ENCODE measurements around the gene CYBC1.

CYBC1 gene

GRCh38 chr17:82495844-82496528, 45.4 kb upstream of the CYBC1 start:
- Histone ChIP-seq H3K27me3 (ENCODE audit: insufficient read depth, low read length) (no peaks in the 10 kb centered on the region), H3K4ac (ENCODE audit: low read depth, low read length) (no peak overlapping the region), H3K9ac (ENCODE audit: low read length) (no peak overlapping the region), H3K9me3 (ENCODE audit: insufficient read depth, low read depth, low read length) (peaks cover 2% of the 10 kb centered on the region), H3K27ac (ENCODE audit: low read depth, low read length) (no peak overlapping the region), H3K4me3 (ENCODE audit: low read depth, low read length) (no peak overlapping the region), H3K79me2 (ENCODE audit: control insufficient read depth, insufficient read depth, low read length, poor library complexity) (peaks cover 2% of the 10 kb centered on the region), H2AFZ (ENCODE audit: insufficient read depth, low read length, poor library complexity) (no peak overlapping the region), H3K14ac (ENCODE audit: low read length) (no peak overlapping the region), H3K36me3 (ENCODE audit: control insufficient read depth in 1 of 2, insufficient read depth in 2 of 2, low read length in 2 of 2) (no peaks in the 10 kb centered on the region), H2BK120ac (ENCODE audit: insufficient read depth, low read length, poor library complexity) (no peak overlapping the region), H2BK5ac (ENCODE audit: low read depth, low read length, poor library complexity) (no peak overlapping the region), H2AK5ac (ENCODE audit: low read length) (no peak overlapping the region), H2BK12ac (ENCODE audit: low read length) (no peak overlapping the region), H4K91ac (ENCODE audit: low read depth, low read length) (no peak overlapping the region), H3K23ac (ENCODE audit: low read length) (no peak overlapping the region), H3K79me1 (ENCODE audit: low read length) (peaks cover 4% of the 10 kb centered on the region), H3K4me2 (ENCODE audit: low read length) (no peak overlapping the region), H4K8ac (ENCODE audit: low read depth, low read length) (no peak overlapping the region), H3K4me1 (ENCODE audit: control insufficient read depth in 1 of 2, insufficient read depth in 2 of 2, low read length in 2 of 2) (peaks cover 4 to 17% of the 10 kb centered on the region in 2 experiments), H3K18ac (ENCODE audit: low read length) (no peak overlapping the region), H4K12ac (ENCODE audit: low read depth, low read length) (no peak overlapping the region)
- WGBS (ENCODE audit: extremely low coverage, insufficient coverage, insufficient read length) = no CpG with 5 or more reads among the region's 12 CpGs
- peak; percentile 22 to 32 for DNase-seq

GRCh38 chr17:82494236-82495055, 43.9 kb upstream of the CYBC1 start:
- Histone ChIP-seq H3K9me3 (ENCODE audit: insufficient read depth, low read depth, low read length) (no peaks in the 10 kb centered on the region), H3K4me2 (ENCODE audit: low read length) (peak overlapping the region; percentile 26), H3K4me1 (ENCODE audit: control insufficient read depth in 1 of 2, insufficient read depth in 2 of 2, low read length in 2 of 2) (peaks cover 4 to 17% of the 10 kb centered on the region in 2 experiments), H4K8ac (ENCODE audit: low read depth, low read length) (no peak overlapping the region), H4K91ac (ENCODE audit: low read depth, low read length) (no peak overlapping the region), H3K23ac (ENCODE audit: low read length) (no peak overlapping the region), H2AK5ac (ENCODE audit: low read length) (no peak overlapping the region), H2BK120ac (ENCODE audit: insufficient read depth, low read length, poor library complexity) (no peak overlapping the region), H3K79me1 (ENCODE audit: low read length) (peaks cover 4% of the 10 kb centered on the region), H3K27ac (ENCODE audit: low read depth, low read length) (no peak overlapping the region), H3K79me2 (ENCODE audit: control insufficient read depth, insufficient read depth, low read length, poor library complexity) (peaks cover 2% of the 10 kb centered on the region), H3K27me3 (ENCODE audit: insufficient read depth, low read length) (no peaks in the 10 kb centered on the region), H2BK12ac (ENCODE audit: low read length) (no peak overlapping the region), H3K4me3 (ENCODE audit: low read depth, low read length) (no peak overlapping the region), H2BK5ac (ENCODE audit: low read depth, low read length, poor library complexity) (no peak overlapping the region), H3K14ac (ENCODE audit: low read length) (no peak overlapping the region), H3K18ac (ENCODE audit: low read length) (no peak overlapping the region), H3K36me3 (ENCODE audit: control insufficient read depth in 1 of 2, insufficient read depth in 2 of 2, low read length in 2 of 2) (no peaks in the 10 kb centered on the region), H2AFZ (ENCODE audit: insufficient read depth, low read length, poor library complexity) (no peak overlapping the region), H3K9ac (ENCODE audit: low read length) (no peak overlapping the region), H4K12ac (ENCODE audit: low read depth, low read length) (peak overlapping the region; percentile 10), H3K4ac (ENCODE audit: low read depth, low read length) (no peak overlapping the region)
- WGBS (ENCODE audit: extremely low coverage, insufficient coverage, insufficient read length) = no CpG with 5 or more reads among the region's 17 CpGs
- DNase-seq = peak; percentile 67 to 80

- DNase-seq = no peak
- Histone ChIP-seq H3K27ac (ENCODE audit: low read depth, low read length) (no peak overlapping the region), H3K9me3 (ENCODE audit: insufficient read depth, low read depth, low read length) (no peaks in the 10 kb centered on the region), H2BK120ac (ENCODE audit: insufficient read depth, low read length, poor library complexity) (no peak overlapping the region), H3K4me2 (ENCODE audit: low read length) (no peak overlapping the region), H3K27me3 (ENCODE audit: insufficient read depth, low read length) (no peaks in the 10 kb centered on the region), H3K18ac (ENCODE audit: low read length) (no peak overlapping the region), H3K23ac (ENCODE audit: low read length) (no peak overlapping the region), H2AK5ac (ENCODE audit: low read length) (no peak overlapping the region), H3K4me1 (ENCODE audit: control insufficient read depth in 1 of 2, insufficient read depth in 2 of 2, low read length in 2 of 2) (peaks cover 4 to 17% of the 10 kb centered on the region in 2 experiments), H3K4ac (ENCODE audit: low read depth, low read length) (no peak overlapping the region), H2BK5ac (ENCODE audit: low read depth, low read length, poor library complexity) (no peak overlapping the region), H4K12ac (ENCODE audit: low read depth, low read length) (no peak overlapping the region), H3K4me3 (ENCODE audit: low read depth, low read length) (no peak overlapping the region), H4K8ac (ENCODE audit: low read depth, low read length) (no peak overlapping the region), H4K91ac (ENCODE audit: low read depth, low read length) (no peak overlapping the region), H3K79me1 (ENCODE audit: low read length) (peaks cover 4% of the 10 kb centered on the region), H3K79me2 (ENCODE audit: control insufficient read depth, insufficient read depth, low read length, poor library complexity) (peaks cover 2% of the 10 kb centered on the region), H3K36me3 (ENCODE audit: control insufficient read depth in 1 of 2, insufficient read depth in 2 of 2, low read length in 2 of 2) (peaks cover 2 to 5% of the 10 kb centered on the region in 2 experiments), H2AFZ (ENCODE audit: insufficient read depth, low read length, poor library complexity) (no peak overlapping the region), H3K14ac (ENCODE audit: low read length) (no peak overlapping the region), H2BK12ac (ENCODE audit: low read length) (no peak overlapping the region), H3K9ac (ENCODE audit: low read length) (no peak overlapping the region)
- WGBS (ENCODE audit: extremely low coverage, insufficient coverage, insufficient read length) = no CpG with 5 or more reads among the region's 12 CpGs
These were observed 42.8 kb upstream of the CYBC1 start for GRCh38 chr17:82493226-82493781.

- WGBS (ENCODE audit: extremely low coverage, insufficient coverage, insufficient read length) = no CpG with 5 or more reads among the region's 13 CpGs
- no peak overlapping the region for H3K4ac ChIP-seq (ENCODE audit: low read depth, low read length)
- H2BK5ac ChIP-seq (ENCODE audit: low read depth, low read length, poor library complexity) = no peak overlapping the region
- H3K27ac ChIP-seq (ENCODE audit: low read depth, low read length) = no peak overlapping the region
- H3K36me3 ChIP-seq (ENCODE audit: control insufficient read depth in 1 of 2, insufficient read depth in 2 of 2, low read length in 2 of 2) = peaks cover 5 to 8% of the 10 kb centered on the region in 2 experiments
- DNase-seq = no peak
- H2AFZ ChIP-seq (ENCODE audit: insufficient read depth, low read length, poor library complexity) = no peak overlapping the region
- no peak overlapping the region for H4K91ac ChIP-seq (ENCODE audit: low read depth, low read length)
- peaks cover 4% of the 10 kb centered on the region for H3K79me1 ChIP-seq (ENCODE audit: low read length)
- no peak overlapping the region for H4K12ac ChIP-seq (ENCODE audit: low read depth, low read length)
- peaks cover 2% of the 10 kb centered on the region for H3K79me2 ChIP-seq (ENCODE audit: control insufficient read depth, insufficient read depth, low read length, poor library complexity)
- no peak overlapping the region for H3K9ac ChIP-seq (ENCODE audit: low read length)
- no peak overlapping the region for H2BK12ac ChIP-seq (ENCODE audit: low read length)
- H3K4me3 ChIP-seq (ENCODE audit: low read depth, low read length) = no peak overlapping the region
- H2BK120ac ChIP-seq (ENCODE audit: insufficient read depth, low read length, poor library complexity) = no peak overlapping the region
- H3K4me1 ChIP-seq (ENCODE audit: control insufficient read depth in 1 of 2, insufficient read depth in 2 of 2, low read length in 2 of 2) = peaks cover 4 to 15% of the 10 kb centered on the region in 2 experiments
- no peak overlapping the region for H3K14ac ChIP-seq (ENCODE audit: low read length)
- H2AK5ac ChIP-seq (ENCODE audit: low read length) = no peak overlapping the region
- no peak overlapping the region for H4K8ac ChIP-seq (ENCODE audit: low read depth, low read length)
- H3K4me2 ChIP-seq (ENCODE audit: low read length) = no peak overlapping the region
- H3K18ac ChIP-seq (ENCODE audit: low read length) = no peak overlapping the region
- no peaks in the 10 kb centered on the region for H3K9me3 ChIP-seq (ENCODE audit: insufficient read depth, low read depth, low read length)
- no peaks in the 10 kb centered on the region for H3K27me3 ChIP-seq (ENCODE audit: insufficient read depth, low read length)
- no peak overlapping the region for H3K23ac ChIP-seq (ENCODE audit: low read length)
These were observed 42.2 kb upstream of the CYBC1 start for GRCh38 chr17:82492643-82493225.
